ENCODE data around the gene TBC1D16. TPM values are rescaled to one million over a fixed set of nuclear protein-coding genes. Genes with fewer than 3 reads are reported as not detected.

TBC1D16 gene
- total RNA-seq, 6 experiments from 2014 or later = 5.8 to 21.0 (median 14.4) TPM

DNA sequence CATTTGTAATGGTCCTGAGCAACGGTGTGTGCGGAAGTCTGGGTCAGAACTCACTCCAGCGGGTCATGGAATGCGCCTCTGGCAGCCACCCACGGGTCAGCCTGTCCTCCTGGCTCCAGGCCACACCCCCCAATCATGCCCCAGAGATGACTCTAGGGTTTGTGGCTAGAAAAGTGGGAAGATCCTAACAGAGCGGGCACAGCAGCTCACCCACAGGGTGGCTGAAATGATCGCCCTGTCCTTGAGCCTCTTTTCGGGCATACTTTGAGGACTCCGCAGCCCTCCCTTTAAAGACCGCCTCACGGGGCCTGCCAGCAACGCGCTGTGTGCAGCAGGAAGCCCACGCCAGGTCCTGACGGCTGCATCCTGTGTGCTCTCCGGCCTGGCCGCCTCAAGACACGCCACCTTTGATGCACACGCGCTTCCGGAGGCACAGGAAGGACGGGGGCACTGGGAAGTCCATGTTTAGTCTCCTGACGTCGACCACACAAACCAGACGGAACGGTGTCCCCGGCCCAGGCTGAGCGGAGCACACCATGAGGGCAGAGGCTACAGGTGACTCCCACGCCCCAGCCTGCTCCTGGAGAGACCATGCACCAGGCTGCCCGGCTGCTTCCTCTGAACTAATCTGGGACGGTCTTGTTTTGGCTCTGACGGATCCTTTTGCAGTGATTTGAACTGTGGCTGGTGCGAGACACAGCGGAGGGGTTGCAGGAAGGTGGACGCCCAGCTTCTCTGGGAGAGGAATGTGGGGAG, 92.9 kb downstream of the TBC1D16 start:
- intact Hi-C loops (cut with DNase I) = no loop called here
- H3K9me3 ChIP-seq = no peaks in the 10 kb centered on the region
- H3K27ac ChIP-seq = no peak overlapping the region
- DNase-seq = peak; percentile 38 to 50 (median 48)
- 68% methylated on average over 8 of the region's 35 CpGs for WGBS (ENCODE audit: insufficient coverage, low coverage, low lambda C conversion rate, missing lambda C conversion rate)
- no peaks in the 10 kb centered on the region for H3K4me1 ChIP-seq
- H3K27me3 ChIP-seq = no peaks in the 10 kb centered on the region
- H3K4me3 ChIP-seq = no peak overlapping the region
- H3K36me3 ChIP-seq = peaks cover 0 to 14% (median 9%) of the 10 kb centered on the region in 4 donors
- peak; percentile 18 to 59 (median 33) for ATAC-seq
- no peak for TF ChIP-seq POLR2A (IDR thresholded peaks at IDR 0.05)

DNA sequence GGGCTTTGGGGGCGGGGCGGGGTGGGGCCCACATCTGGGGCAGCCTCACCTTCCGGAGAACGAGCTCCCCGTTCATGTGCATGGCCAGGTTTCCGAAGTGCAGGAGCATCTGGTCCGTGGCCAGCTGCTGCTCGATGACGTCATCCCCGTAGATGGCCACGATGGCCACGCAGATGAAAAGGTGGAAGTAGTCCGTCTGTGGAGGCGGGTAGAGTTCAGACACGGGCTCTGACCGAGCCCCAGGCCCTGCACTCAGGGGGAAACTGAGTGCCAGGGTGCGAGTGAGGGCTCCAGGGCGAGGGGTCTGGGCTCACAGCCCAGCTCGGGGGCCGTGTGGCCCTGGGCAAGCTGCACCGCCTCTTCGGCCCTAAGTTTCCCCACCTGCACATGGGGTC, 93.7 kb downstream of the TBC1D16 start:
- Histone ChIP-seq H3K4me1 (no peaks in the 10 kb centered on the region), H3K36me3 (peaks cover 0 to 12% (median 6%) of the 10 kb centered on the region in 4 donors), H3K4me3 (no peak overlapping the region), H3K9me3 (no peaks in the 10 kb centered on the region), H3K27ac (no peak overlapping the region), H3K27me3 (no peaks in the 10 kb centered on the region)
- DNase-seq (peak in 2 of 3 donors; percentile 18 to 43), ATAC-seq (no peak)
- intact Hi-C loops (cut with DNase I) = no loop called here
- no peak for TF ChIP-seq POLR2A (IDR thresholded peaks at IDR 0.05)
- TF ChIP-seq, protein P1, sequence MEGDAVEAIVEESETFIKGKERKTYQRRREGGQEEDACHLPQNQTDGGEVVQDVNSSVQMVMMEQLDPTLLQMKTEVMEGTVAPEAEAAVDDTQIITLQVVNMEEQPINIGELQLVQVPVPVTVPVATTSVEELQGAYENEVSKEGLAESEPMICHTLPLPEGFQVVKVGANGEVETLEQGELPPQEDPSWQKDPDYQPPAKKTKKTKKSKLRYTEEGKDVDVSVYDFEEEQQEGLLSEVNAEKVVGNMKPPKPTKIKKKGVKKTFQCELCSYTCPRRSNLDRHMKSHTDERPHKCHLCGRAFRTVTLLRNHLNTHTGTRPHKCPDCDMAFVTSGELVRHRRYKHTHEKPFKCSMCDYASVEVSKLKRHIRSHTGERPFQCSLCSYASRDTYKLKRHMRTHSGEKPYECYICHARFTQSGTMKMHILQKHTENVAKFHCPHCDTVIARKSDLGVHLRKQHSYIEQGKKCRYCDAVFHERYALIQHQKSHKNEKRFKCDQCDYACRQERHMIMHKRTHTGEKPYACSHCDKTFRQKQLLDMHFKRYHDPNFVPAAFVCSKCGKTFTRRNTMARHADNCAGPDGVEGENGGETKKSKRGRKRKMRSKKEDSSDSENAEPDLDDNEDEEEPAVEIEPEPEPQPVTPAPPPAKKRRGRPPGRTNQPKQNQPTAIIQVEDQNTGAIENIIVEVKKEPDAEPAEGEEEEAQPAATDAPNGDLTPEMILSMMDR (IDR thresholded peaks at IDR 0.05) = no peak
- 62% methylated on average over 4 of the region's 22 CpGs for WGBS (ENCODE audit: insufficient coverage, low coverage, low lambda C conversion rate, missing lambda C conversion rate)

DNA sequence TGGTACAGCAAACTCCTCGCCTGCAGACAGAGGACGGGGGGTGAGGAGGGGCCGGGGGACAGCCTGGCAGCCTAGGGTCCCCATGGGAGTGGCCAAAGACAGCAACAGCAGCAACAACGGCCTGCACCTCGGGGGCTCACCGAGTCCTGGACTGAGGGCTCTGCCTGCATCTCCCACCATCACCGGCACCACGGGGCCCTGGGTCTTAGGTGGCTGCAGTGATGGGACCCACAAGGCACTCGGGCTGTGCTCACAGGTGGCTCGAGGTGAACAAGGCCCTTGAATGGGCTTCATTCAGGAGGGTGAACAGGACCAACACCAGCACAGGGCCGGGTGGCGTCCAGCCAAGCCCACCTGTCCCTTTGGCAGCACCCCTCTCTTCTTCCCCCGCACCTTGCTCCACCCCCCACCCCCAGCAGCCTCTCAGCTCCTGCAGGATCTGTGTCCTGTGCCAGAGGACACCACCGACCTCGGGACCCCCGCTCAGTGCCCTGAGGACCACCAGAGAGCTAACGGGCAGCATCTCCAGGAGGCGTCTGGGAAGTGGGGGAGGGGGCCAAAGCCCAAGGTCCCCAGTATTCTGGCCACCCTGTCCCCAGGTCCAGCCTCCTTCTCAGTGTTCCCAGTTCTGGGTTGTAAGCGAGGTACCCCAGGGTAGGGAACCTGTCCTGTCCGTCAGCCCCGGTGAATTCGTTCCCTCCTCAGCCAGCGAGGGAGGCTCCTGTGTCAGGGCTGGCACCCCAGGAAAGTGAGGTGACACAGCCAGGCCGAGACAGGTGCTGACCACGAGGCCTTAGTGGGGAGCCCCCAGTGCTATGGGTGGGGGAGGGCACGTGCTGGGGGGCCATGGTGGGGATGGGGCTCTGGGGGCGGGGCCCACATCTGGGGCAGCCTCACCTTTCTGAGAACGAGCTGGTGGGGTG, 94.3 kb downstream of the TBC1D16 start:
- TF ChIP-seq POLR2A (IDR thresholded peaks at IDR 0.05) = no peak
- TF ChIP-seq, protein P1 (IDR thresholded peaks at IDR 0.05) = no peak
- no peaks in the 10 kb centered on the region for H3K4me1 ChIP-seq
- ATAC-seq (no peak), DNase-seq (peak in 2 of 3 donors; percentile 17 to 50)
- no peak overlapping the region for H3K4me3 ChIP-seq
- 90% methylated on average over 7 of the region's 28 CpGs for WGBS (ENCODE audit: insufficient coverage, low coverage, low lambda C conversion rate, missing lambda C conversion rate)
- intact Hi-C loops (cut with DNase I) = no loop called here
- H3K9me3 ChIP-seq = no peaks in the 10 kb centered on the region
- no peaks in the 10 kb centered on the region for H3K27me3 ChIP-seq
- peaks cover 0 to 9% (median 6%) of the 10 kb centered on the region in 4 donors for H3K36me3 ChIP-seq
- no peak overlapping the region for H3K27ac ChIP-seq

DNA sequence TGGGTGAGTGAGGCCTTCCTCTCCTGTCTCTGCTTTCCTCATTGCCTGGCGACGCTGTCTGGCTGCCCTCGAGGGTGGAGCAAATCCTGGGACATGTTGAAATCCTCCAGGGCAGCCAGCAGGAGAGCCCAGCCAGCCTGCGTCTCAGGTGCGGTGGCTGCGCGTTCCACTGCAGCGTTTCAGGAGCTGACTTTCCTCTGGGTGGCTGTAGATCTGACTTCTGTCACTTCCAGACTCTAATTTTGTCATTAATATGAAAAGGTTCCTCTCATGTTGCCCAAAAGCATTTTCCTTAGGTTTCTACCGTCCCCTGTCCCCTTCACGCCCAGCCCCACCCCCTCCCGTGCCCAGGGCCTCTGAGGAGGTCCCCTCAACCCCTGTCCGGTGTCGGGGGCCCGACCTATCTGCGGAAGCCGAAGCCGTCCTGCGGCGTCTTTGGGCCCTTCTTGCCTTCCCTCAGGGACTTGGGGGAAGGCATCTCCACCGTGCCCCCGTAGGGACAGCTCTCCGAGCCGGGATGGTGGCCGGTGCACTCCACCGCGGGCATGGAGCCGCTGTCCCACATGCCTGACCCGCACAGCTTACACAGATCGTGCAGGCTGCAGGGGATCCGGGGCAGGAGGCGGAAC, 95.1 kb downstream of the TBC1D16 start:
- ATAC-seq = no peak
- Histone ChIP-seq H3K4me1 (no peaks in the 10 kb centered on the region), H3K27me3 (no peaks in the 10 kb centered on the region), H3K36me3 (peaks cover 0 to 9% (median 5%) of the 10 kb centered on the region in 4 donors), H3K9me3 (no peaks in the 10 kb centered on the region), H3K27ac (no peak overlapping the region), H3K4me3 (no peak overlapping the region)
- no peak for TF ChIP-seq POLR2A (IDR thresholded peaks at IDR 0.05)
- TF ChIP-seq, protein P1 (IDR thresholded peaks at IDR 0.05) = no peak
- intact Hi-C loops (cut with DNase I) = no loop called here
- peak in 2 of 3 donors; percentile 12 to 36 for DNase-seq
- 93% methylated on average over 17 of the region's 31 CpGs for WGBS (ENCODE audit: insufficient coverage, low coverage, low lambda C conversion rate, missing lambda C conversion rate)

All from right lobe of liver (tissue), 6 donors.